ENCODE data around the gene CYB561D2. TPM values are rescaled to one million over a fixed set of nuclear protein-coding genes. Genes with fewer than 3 reads are reported as not detected.
A peak's percentile ranks its signal among the peaks of the same experiment; 100 is the strongest.

CYB561D2 gene
- total and polyA plus RNA-seq, 2 of the 13 experiments (the other 11 are each of a cell fraction or from before 2014, with no cell fraction given) = 11.1 to 17.2 TPM

DNA sequence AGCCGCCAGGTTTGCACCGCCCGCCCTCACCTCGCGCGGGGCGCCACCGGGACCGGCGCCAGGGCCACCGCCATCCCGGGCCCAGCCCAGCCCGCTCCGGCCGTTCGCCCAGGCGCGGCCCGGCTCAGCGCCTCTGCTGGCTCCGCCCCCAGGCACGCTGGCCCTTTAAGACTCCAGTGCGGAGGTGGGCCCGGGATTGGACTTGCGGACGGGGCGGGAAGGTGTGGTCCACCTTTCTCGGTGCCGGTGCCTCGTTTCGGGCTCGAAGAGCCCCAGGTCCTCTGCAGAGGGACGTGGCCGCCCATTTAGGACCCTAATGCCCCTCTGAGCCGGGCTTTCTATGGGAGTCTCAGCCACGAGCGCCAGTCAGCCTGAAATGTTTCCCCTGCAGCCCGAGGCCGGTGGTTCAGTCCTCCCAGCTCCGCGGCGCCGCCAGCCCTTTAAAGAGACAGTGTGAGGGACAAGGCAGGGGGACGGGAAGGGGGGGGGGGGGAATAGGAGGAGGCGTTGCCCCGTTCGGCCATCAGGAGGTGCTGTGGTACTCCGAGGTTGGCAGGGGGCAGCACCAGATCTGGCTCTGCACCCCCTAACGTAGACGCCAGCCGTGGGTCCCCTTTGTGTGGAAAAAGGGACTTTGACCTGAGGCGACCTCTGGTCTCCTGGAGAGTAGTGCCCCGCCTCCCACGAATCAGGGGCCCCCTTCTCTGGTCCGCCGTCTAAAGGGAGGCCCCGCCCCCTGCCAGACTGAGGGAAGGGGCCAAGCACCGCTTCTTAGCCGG, 29.1 kb upstream of the CYB561D2 start (continued):
- no peak for TF ChIP-seq KIAA2018 (CRISPR knock-in tag; IDR thresholded peaks at IDR 0.05; ENCODE audit: borderline replicate concordance)
- 0 out of 2 replicates have a peak, but pooled peaks have one; percentile 9 for TF ChIP-seq CSRNP1 (CRISPR knock-in tag; IDR thresholded peaks at IDR 0.05)
- TF ChIP-seq SMARCE1 (IDR thresholded peaks at IDR 0.05; ENCODE audit: borderline replicate concordance) = no peak
- no peak for TF ChIP-seq SNAPC5 (CRISPR knock-in tag; IDR thresholded peaks at IDR 0.05; ENCODE audit: borderline replicate concordance)
- 0 out of 2 replicates have a peak, but pooled peaks have one; percentile 66 for TF ChIP-seq ZNF558 (CRISPR knock-in tag; IDR thresholded peaks at IDR 0.05; ENCODE audit: borderline replicate concordance)
- 0 out of 2 replicates have a peak, but pooled peaks have one; percentile 18 for TF ChIP-seq HBP1 (CRISPR knock-in tag; IDR thresholded peaks at IDR 0.05; ENCODE audit: low read depth)
- TF ChIP-seq, protein P1, sequence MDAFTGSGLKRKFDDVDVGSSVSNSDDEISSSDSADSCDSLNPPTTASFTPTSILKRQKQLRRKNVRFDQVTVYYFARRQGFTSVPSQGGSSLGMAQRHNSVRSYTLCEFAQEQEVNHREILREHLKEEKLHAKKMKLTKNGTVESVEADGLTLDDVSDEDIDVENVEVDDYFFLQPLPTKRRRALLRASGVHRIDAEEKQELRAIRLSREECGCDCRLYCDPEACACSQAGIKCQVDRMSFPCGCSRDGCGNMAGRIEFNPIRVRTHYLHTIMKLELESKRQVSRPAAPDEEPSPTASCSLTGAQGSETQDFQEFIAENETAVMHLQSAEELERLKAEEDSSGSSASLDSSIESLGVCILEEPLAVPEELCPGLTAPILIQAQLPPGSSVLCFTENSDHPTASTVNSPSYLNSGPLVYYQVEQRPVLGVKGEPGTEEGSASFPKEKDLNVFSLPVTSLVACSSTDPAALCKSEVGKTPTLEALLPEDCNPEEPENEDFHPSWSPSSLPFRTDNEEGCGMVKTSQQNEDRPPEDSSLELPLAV (CRISPR knock-in tag; conservative IDR thresholded peaks at IDR 0.05; ENCODE audit: low read depth) = no peak
- TF ChIP-seq ZNF432 (CRISPR knock-in tag; IDR thresholded peaks at IDR 0.05; ENCODE audit: borderline replicate concordance) = no peak
- TF ChIP-seq, protein P2, sequence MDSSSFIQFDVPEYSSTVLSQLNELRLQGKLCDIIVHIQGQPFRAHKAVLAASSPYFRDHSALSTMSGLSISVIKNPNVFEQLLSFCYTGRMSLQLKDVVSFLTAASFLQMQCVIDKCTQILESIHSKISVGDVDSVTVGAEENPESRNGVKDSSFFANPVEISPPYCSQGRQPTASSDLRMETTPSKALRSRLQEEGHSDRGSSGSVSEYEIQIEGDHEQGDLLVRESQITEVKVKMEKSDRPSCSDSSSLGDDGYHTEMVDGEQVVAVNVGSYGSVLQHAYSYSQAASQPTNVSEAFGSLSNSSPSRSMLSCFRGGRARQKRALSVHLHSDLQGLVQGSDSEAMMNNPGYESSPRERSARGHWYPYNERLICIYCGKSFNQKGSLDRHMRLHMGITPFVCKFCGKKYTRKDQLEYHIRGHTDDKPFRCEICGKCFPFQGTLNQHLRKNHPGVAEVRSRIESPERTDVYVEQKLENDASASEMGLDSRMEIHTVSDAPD (CRISPR knock-in tag; IDR thresholded peaks at IDR 0.05) = no peak
- no peak for TF ChIP-seq IKZF4 (CRISPR knock-in tag; IDR thresholded peaks at IDR 0.05; ENCODE audit: borderline replicate concordance, low read depth, not compliant biosample characterization)
- no peak; the same call in 1 of the 2 replicates for TF ChIP-seq POGZ (CRISPR knock-in tag; IDR thresholded peaks at IDR 0.05)
- no peak for TF ChIP-seq HOXD1 (CRISPR knock-in tag; IDR thresholded peaks at IDR 0.05)
